A549 treated with RU486 at 1 μM for 4 hours (cell line): ENCODE results near the gene DAB2IP. TPM values are rescaled to one million over a fixed set of nuclear protein-coding genes. Genes with fewer than 3 reads are reported as not detected.

ENCODE experiments used
- total RNA-seq: library from RNA; stranded (reverse); fragments of 200-300 nt; extraction: Qiagen RNA extraction; gene quantifications from 5 replicates; pipeline ENCODE4 v1.2.3, GENCODE V29; 2022; ENCODE audit warnings: low read depth

Gene DAB2IP
- 9.0 to 13.4 TPM (median 12.4 TPM) in 5 replicates for total RNA-seq

GRCh38 chr9:121651295-121652020 is at the start of gene DAB2IP:
Gene DAB2IP, plus strand, starts transcription at chr9:121651634. Its CDS starts 142 bp downstream, at chr9:121651776.

Other genes starting within 250 kb of the DAB2IP start
- 0.06 TPM in 1 of 5 replicates, not detected in the others for gene GGTA1, start 151.8 kb upstream of the DAB2IP start, total RNA-seq